HepG2 (cell line): ENCODE results near the gene GTF2H3. TPM values are rescaled to one million over a fixed set of nuclear protein-coding genes. Genes with fewer than 3 reads are reported as not detected.

ENCODE experiments used
- ATAC-seq: fragments of 200-7000 bp; cut with Tn5 transposase; 3 replicates; pipeline ENCODE4 v1.9.1; 2020; ENCODE audit warnings: mild to moderate bottlenecking, moderate library complexity
- BruUV-seq: library from RNA; stranded (reverse); fragments of 400-500 nt; replicated peaks from 2 replicates; lab custom pipeline; 2021; lab: Mats Ljungman, UMichigan
- CTCF ChIA-PET: fragments of 300-600 bp; formaldehyde crosslinking; extraction: SDS; loops from one replicate; lab custom pipeline; 2021; ENCODE audit warnings: low total read pairs, inconsistent platforms, low intra/inter-chr PET ratio; lab: Yijun Ruan, JAX
- POLR2A ChIA-PET: fragments of 350-600 bp; sonication (Branson Sonifier 250); formaldehyde crosslinking; loops from one replicate; lab custom pipeline; 2020; ENCODE audit warnings: antibody characterized with exemption, inconsistent platforms; lab: Yijun Ruan, JAX
- DNase-seq: peaks from one replicate; pipeline ENCODE4 v3.0.0-alpha.2; 2015; ENCODE audit warnings: low spot score
- FAIRE-seq: peaks from 3 replicates; lab custom pipeline; 2011; peaks lifted over from hg19 to GRCh38; lab: Jason Lieb, UNC
- H2AFZ ChIP-seq: one replicate; pipeline ENCODE4 v1.6.1; 2011; ENCODE audit warnings: low read length, inconsistent platforms
- H3K27ac ChIP-seq: fragments of 300-600 bp; 3 replicates; pipeline ENCODE4 v1.8.0; 2011; ENCODE audit warnings: mixed run types, mild to moderate bottlenecking, mixed read lengths, low read length, inconsistent platforms; ENCODE audit not compliant: insufficient read depth; ENCODE audit errors: extremely low read length
- H3K27me3 ChIP-seq, 2 experiments: fragments of 200-600 bp in 1 of 2; 2 replicates in 1 of 2; 3 replicates in 1 of 2; pipeline versions ENCODE4 v1.6.0 to v1.8.0; 2011; ENCODE audit warnings: low read length in 2 of 2, mild to moderate bottlenecking in 2 of 2, moderate library complexity in 2 of 2, inconsistent platforms in 1 of 2; ENCODE audit not compliant: insufficient read depth in 2 of 2, control insufficient read depth in 1 of 2
- H3K36me3 ChIP-seq, 2 experiments: fragments of 200-600 bp in 1 of 2; replicated peaks in 1 of 2; 2 replicates in 1 of 2; 3 replicates in 1 of 2; pipeline versions ENCODE4 v1.5.1 to v1.8.0; 2011; ENCODE audit warnings: low read length in 2 of 2, inconsistent platforms in 1 of 2; ENCODE audit not compliant: insufficient read depth in 2 of 2, control insufficient read depth in 1 of 2
- H3K4me1 ChIP-seq: 2 replicates; pipeline ENCODE4 v1.5.1; 2012; ENCODE audit warnings: low read length, inconsistent platforms; ENCODE audit not compliant: insufficient read depth
- H3K4me2 ChIP-seq: 2 replicates; pipeline ENCODE4 v1.6.0; 2011; ENCODE audit warnings: low read depth, low read length, inconsistent platforms
- H3K4me3 ChIP-seq, 3 experiments: fragments of 200-600 bp in 1 of 3; sonication (generic), shearing (Covaris generic) in 1 of 3; replicated peaks in 1 of 3; 2 replicates each; pipeline ENCODE4 v1.5.1; 2011 to 2016; ENCODE audit warnings: low read length in 3 of 3, inconsistent platforms in 2 of 3, low read depth in 2 of 3, mild to moderate bottlenecking in 2 of 3, control low read depth in 1 of 3, mixed read lengths in 1 of 3; ENCODE audit not compliant: insufficient read depth in 1 of 3
- H3K79me2 ChIP-seq: one replicate; pipeline ENCODE4 v1.6.1; 2011; ENCODE audit warnings: low read length, inconsistent platforms; ENCODE audit not compliant: insufficient read depth
- H3K9ac ChIP-seq: 2 replicates; pipeline ENCODE4 v1.6.0; 2011; ENCODE audit warnings: mild to moderate bottlenecking, low read depth, low read length, inconsistent platforms; ENCODE audit not compliant: insufficient read depth
- H3K9me3 ChIP-seq: 2 replicates; pipeline ENCODE4 v1.5.1; 2012; ENCODE audit warnings: mild to moderate bottlenecking, low read length
- H4K20me1 ChIP-seq: 2 replicates; pipeline ENCODE4 v1.6.0; 2011; ENCODE audit warnings: inconsistent platforms, mild to moderate bottlenecking, low read length, moderate library complexity; ENCODE audit not compliant: insufficient read depth
- AGO1 ChIP-seq: fragments of 200-400 bp; formaldehyde crosslinking; IDR thresholded peaks from 2 replicates; pipeline ENCODE4 v1.6.1; 2017; ENCODE audit warnings: mild to moderate bottlenecking, low read depth, low read length, moderate library complexity; ENCODE audit not compliant: poor library complexity, severe bottlenecking
- ATF7 ChIP-seq, 2 experiments: fragments of 450-650 bp in 1 of 2; sonication (generic) in 1 of 2; formaldehyde crosslinking in 1 of 2; IDR thresholded peaks; 2 replicates each; pipeline versions ENCODE4 v1.4.0 to v1.6.1; 2016 to 2020; ENCODE audit warnings: antibody characterized with exemption in 1 of 2, mild to moderate bottlenecking in 1 of 2, missing genetic modification reagents in 1 of 2
- GPN1 ChIP-seq: sonication (generic); formaldehyde crosslinking; IDR thresholded peaks from 2 replicates; pipeline ENCODE4 v1.5.1; 2020; ENCODE audit warnings: missing genetic modification reagents, borderline replicate concordance
- LBX2 ChIP-seq: sonication (generic); formaldehyde crosslinking; IDR thresholded peaks from 2 replicates; pipeline ENCODE4 v1.5.0; 2020; ENCODE audit warnings: missing genetic modification reagents, mild to moderate bottlenecking, borderline replicate concordance
- NR2C2 ChIP-seq: sonication (generic); formaldehyde crosslinking; IDR thresholded peaks from 2 replicates; pipeline ENCODE4 v1.4.0; 2020; ENCODE audit warnings: missing genetic modification reagents, mild to moderate bottlenecking, moderate library complexity, borderline replicate concordance
- SNAPC5 ChIP-seq: sonication (generic); formaldehyde crosslinking; IDR thresholded peaks from 2 replicates; pipeline ENCODE4 v1.8.1; 2023; ENCODE audit warnings: mild to moderate bottlenecking, missing genetic modification reagents, borderline replicate concordance
- TEAD3 ChIP-seq: optimal IDR thresholded peaks from 2 replicates; pipeline ENCODE3; 2016; ENCODE audit warnings: borderline replicate concordance
- TSC22D2 ChIP-seq: sonication (generic); formaldehyde crosslinking; IDR thresholded peaks from 2 replicates; pipeline ENCODE4 v1.5.1; 2020; ENCODE audit warnings: missing genetic modification reagents, mild to moderate bottlenecking, borderline replicate concordance
- ZNF318 ChIP-seq: sonication (generic); formaldehyde crosslinking; IDR thresholded peaks from 2 replicates; pipeline ENCODE4 v1.4.0; 2020; ENCODE audit warnings: mild to moderate bottlenecking, missing genetic modification reagents
- ZNF484 ChIP-seq: sonication (generic); formaldehyde crosslinking; IDR thresholded peaks from 2 replicates; pipeline ENCODE4 v1.5.1; 2020; ENCODE audit warnings: mild to moderate bottlenecking, low read depth, missing genetic modification reagents, borderline replicate concordance
- ZNF543 ChIP-seq: sonication (generic); formaldehyde crosslinking; IDR thresholded peaks from 2 replicates; pipeline ENCODE4 v1.4.0; 2020; ENCODE audit warnings: mild to moderate bottlenecking, missing genetic modification reagents
- ZNF569 ChIP-seq: sonication (generic); formaldehyde crosslinking; IDR thresholded peaks from 2 replicates; pipeline ENCODE4 v1.5.0; 2020; ENCODE audit warnings: mild to moderate bottlenecking, missing genetic modification reagents, moderate library complexity, borderline replicate concordance
- ZNF747 ChIP-seq: sonication (generic); formaldehyde crosslinking; IDR thresholded peaks from 2 replicates; pipeline ENCODE4 v1.8.1; 2023; ENCODE audit warnings: missing genetic modification reagents, mild to moderate bottlenecking, borderline replicate concordance
- WGBS: methylation state at CpG from one replicate; pipeline ENCODE4 v1.1.6; 2017; ENCODE audit warnings: low lambda C conversion rate; 5-methylcytosine and 5-hydroxymethylcytosine counted together
- in situ Hi-C: cut with HindIII; loops from 2 replicates; pipeline ENCODE4 v1.10.0; 2017; ENCODE audit warnings: low pct_unique_long_range_greater_than_20kb; ENCODE audit not compliant: extremely low pct_ligation_motif_present
- intact Hi-C: fragments of 100-400 bp; cut with micrococcal nuclease; formaldehyde crosslinking; loops from one replicate; pipeline ENCODE4 v1.10.0; 2022; ENCODE audit not compliant: unreplicated experiment
- polyA plus RNA-seq, 8 experiments: library from polyadenylated mRNA; depleted of rRNA in 3 of 8; stranded (reverse) in 7 of 8; unstranded in 1 of 8; fragments of >200 nt; fragmentation: Illumina TruSeq in 4 of 8; extraction: Trizol in 4 of 8; gene quantifications; 2 replicates each; pipeline versions ENCODE4 v1.2.1 to v1.2.3, GENCODE V29; 2011 to 2016; ENCODE audit warnings: low read depth in 4 of 8, missing spikeins in 1 of 8, mixed read lengths in 1 of 8; ENCODE audit not compliant: insufficient read depth in 1 of 8
- total RNA-seq, 5 experiments: library from RNA; depleted of rRNA; stranded (reverse); fragments of >200 nt; fragmentation: Illumina TruSeq; extraction: Trizol; gene quantifications; 2 replicates each; pipeline ENCODE4 v1.2.3, GENCODE V29; 2016; ENCODE audit warnings: low read depth in 1 of 5

The GTF2H3 gene
- total and polyA plus RNA-seq, 2 of the 13 experiments (the other 11 are each of a cell fraction or from before 2014, with no cell fraction given), result 35.8 to 58.8 TPM

- TF ChIP-seq NR2C2 (no peak), GPN1 (CRISPR knock-in tag) (no peak)
Measured at GRCh38 chr12:123648401-123648800, 14.8 kb downstream of the GTF2H3 start (continued).

GRCh38 chr12:123654129-123654701 lies 20.6 kb downstream of the GTF2H3 start:
- H3K4me1 ChIP-seq, result no peaks in the 10 kb centered on the region
- WGBS, result 96% methylated on average over 4 of the region's 4 CpGs
- CTCF ChIA-PET, result no interaction called here
- H3K36me3 ChIP-seq, result peaks cover 8 to 64% of the 10 kb centered on the region in 2 experiments
- H3K27me3 ChIP-seq, result no peaks in the 10 kb centered on the region
- TF ChIP-seq AGO1 (no peak), ZNF543 (CRISPR knock-in tag) (no peak), SNAPC5 (CRISPR knock-in tag) (no peak), ATF7 (IDR thresholded peaks at IDR 0.05) (no peak), ATF7 (CRISPR knock-in tag; IDR thresholded peaks at IDR 0.05) (no peak), ZNF484 (no peak), LBX2 (CRISPR knock-in tag) (no peak), ZNF747 (CRISPR knock-in tag) (no peak), ZNF569 (CRISPR knock-in tag) (no peak), TEAD3 (CRISPR knock-in tag) (no peak), TSC22D2 (CRISPR knock-in tag) (no peak), ZNF318 (CRISPR knock-in tag) (no peak)
- H3K79me2 ChIP-seq, result no peaks in the 10 kb centered on the region
- H3K9ac ChIP-seq, result no peak overlapping the region
- no peak for FAIRE-seq
- H3K4me3 ChIP-seq, result no peak overlapping the region
- no peaks in the 10 kb centered on the region for H3K9me3 ChIP-seq
- ATAC-seq, result no peak
- intact Hi-C loops, result no loop called here
- no peak for DNase-seq
- in situ Hi-C loops, result no loop called here
- no peak overlapping the region for H3K27ac ChIP-seq
- POLR2A ChIA-PET, result no interaction called here
- no TSS peak for BruUV-seq
- H2AFZ ChIP-seq, result no peak overlapping the region
- no peaks in the 10 kb centered on the region for H4K20me1 ChIP-seq
- no peak overlapping the region for H3K4me2 ChIP-seq
